CD4-positive, alpha-beta T cell (primary cell): Measurements from ENCODE around the gene PLXNA2. TPM values are rescaled to one million over a fixed set of nuclear protein-coding genes. Genes with fewer than 3 reads are reported as not detected.

Experiments
- ATAC-seq: fragments of 200-7000 bp; cut with Tn5 transposase; one replicate; pipeline ENCODE4 v1.10.0; 2022; ENCODE audit warnings: mild to moderate bottlenecking; ENCODE audit not compliant: poor library complexity
- CTCF ChIA-PET: fragments of 350-600 bp; sonication (Branson Sonifier 250); formaldehyde crosslinking; loops from one replicate; lab custom pipeline; 2021; ENCODE audit warnings: antibody characterized with exemption, inconsistent platforms; lab: Charles Lee
- POLR2A ChIA-PET: fragments of 350-600 bp; sonication (Branson Sonifier 250); formaldehyde crosslinking; loops from one replicate; lab custom pipeline; 2021; ENCODE audit warnings: antibody characterized with exemption, inconsistent platforms; lab: Charles Lee
- DNase-seq, 14 experiments: peaks; one replicate each; pipeline ENCODE4 v3.0.0-alpha.2; 2013 to 2020; ENCODE audit warnings: mixed read lengths in 2 of 14
- H3K27ac ChIP-seq, 2 donors: one replicate each; pipeline versions ENCODE4 v1.5.1 to v1.7.0; 2013; ENCODE audit warnings: low read length in 2 of 2, low read depth in 1 of 2, mild to moderate bottlenecking in 1 of 2
- H3K27me3 ChIP-seq, 2 experiments: 1 replicate in 1 of 2; 2 replicates in 1 of 2; pipeline versions ENCODE4 v1.6.1 to v1.7.0; 2013; ENCODE audit warnings: low read length in 2 of 2, control low read depth in 1 of 2, mild to moderate bottlenecking in 1 of 2, moderate library complexity in 1 of 2; ENCODE audit not compliant: insufficient read depth in 2 of 2, control insufficient read depth in 1 of 2
- H3K36me3 ChIP-seq: one replicate; pipeline ENCODE4 v1.6.1; 2013; ENCODE audit warnings: low read length, control low read depth; ENCODE audit not compliant: insufficient read depth
- H3K4me1 ChIP-seq: one replicate; pipeline ENCODE4 v1.6.1; 2013; ENCODE audit warnings: low read length, control low read depth; ENCODE audit not compliant: insufficient read depth
- H3K4me3 ChIP-seq: one replicate; pipeline ENCODE4 v1.5.1; 2013; ENCODE audit warnings: mild to moderate bottlenecking, low read length, moderate library complexity
- H3K9me3 ChIP-seq, 2 experiments: 1 replicate in 1 of 2; 2 replicates in 1 of 2; pipeline versions ENCODE4 v1.6.1 to v1.7.0; 2013; ENCODE audit warnings: low read length in 2 of 2, mild to moderate bottlenecking in 2 of 2, control low read depth in 1 of 2, moderate library complexity in 1 of 2; ENCODE audit not compliant: control insufficient read depth in 1 of 2, insufficient read depth in 1 of 2
- H3K27ac Mint-ChIP-seq: one replicate; pipeline ENCODE4 v1.8.0; 2020; ENCODE audit warnings: mixed read lengths
- H3K27me3 Mint-ChIP-seq: one replicate; pipeline ENCODE4 v1.8.0; 2021; ENCODE audit warnings: mixed read lengths
- H3K36me3 Mint-ChIP-seq: one replicate; pipeline ENCODE4 v1.8.0; 2021; ENCODE audit warnings: low read depth, mixed read lengths
- H3K4me1 Mint-ChIP-seq: one replicate; pipeline ENCODE4 v1.8.0; 2021; ENCODE audit warnings: low read depth, mixed read lengths
- H3K4me3 Mint-ChIP-seq: one replicate; pipeline ENCODE4 v1.8.0; 2020; ENCODE audit warnings: mild to moderate bottlenecking, mixed read lengths
- H3K9me3 Mint-ChIP-seq: one replicate; pipeline ENCODE4 v1.8.0; 2020; ENCODE audit warnings: mixed read lengths
- CTCF ChIP-seq: fragments of 200-600 bp; IDR thresholded peaks from one replicate; pipeline ENCODE4 v1.8.0; 2022; ENCODE audit warnings: antibody characterized with exemption, mild to moderate bottlenecking
- intact Hi-C, 2 experiments: fragments of 100-400 bp; cut with DNase I in 1 of 2; cut with micrococcal nuclease in 1 of 2; formaldehyde crosslinking; loops; one replicate each; pipeline versions ENCODE4 v1.15.1 to v1.9.0; 2023 to 2025; cut with DNase I, micrococcal nuclease
- total RNA-seq, 174 experiments: library from RNA in 2 of 174; stranded (reverse) in 2 of 174; gene quantifications; one replicate each; pipeline ENCODE4 v1.2.3 and lab custom pipeline; 2021 to 2026

PLXNA2 gene
- total RNA-seq, 2 experiments from 2014 or later, result 0.75 to 0.77 TPM

- Mint-ChIP-seq H3K4me3 (no peak overlapping the region), H3K4me1 (no peaks in the 10 kb centered on the region), H3K9me3 (no peaks in the 10 kb centered on the region), H3K27me3 (no peaks in the 10 kb centered on the region), H3K36me3 (no peaks in the 10 kb centered on the region), H3K27ac (no peak overlapping the region)
- intact Hi-C loops, result no loop called here
- Histone ChIP-seq H3K36me3 (no peaks in the 10 kb centered on the region), H3K4me1 (no peaks in the 10 kb centered on the region), H3K4me3 (no peak overlapping the region), H3K27me3 (peaks cover 0 to 3% of the 10 kb centered on the region in 2 experiments), H3K27ac (no peak overlapping the region), H3K9me3 (no peaks in the 10 kb centered on the region)
- no peak for TF ChIP-seq CTCF
- DNase-seq (no peak), ATAC-seq (no peak)
- ChIA-PET CTCF (no interaction called here), POLR2A (interaction anchor here (1.0 kb wide), 1 partner anchor 62 kb away, joined by 5 read pairs; no protein-coding TSS in a partner anchor)
These were observed 131.2 kb downstream of the PLXNA2 start for GRCh38 chr1:208113011-208113410.

- H3K9me3 ChIP-seq, result no peaks in the 10 kb centered on the region
- H3K4me3 ChIP-seq, result no peak overlapping the region
- H3K36me3 Mint-ChIP-seq, result no peaks in the 10 kb centered on the region
- H3K27me3 ChIP-seq, result no peaks in the 10 kb centered on the region
- TF ChIP-seq CTCF, result no peak
- H3K4me3 Mint-ChIP-seq, result no peak overlapping the region
- H3K4me1 ChIP-seq, result no peaks in the 10 kb centered on the region
- ChIA-PET POLR2A (interaction anchor here (1.0 kb wide), 1 partner anchor 62 kb away, joined by 5 read pairs; no protein-coding TSS in a partner anchor), CTCF (no interaction called here)
- H3K27ac ChIP-seq, result no peak overlapping the region
- no peaks in the 10 kb centered on the region for H3K9me3 Mint-ChIP-seq
- DNase-seq (no peak), ATAC-seq (no peak)
- H3K27ac Mint-ChIP-seq, result no peak overlapping the region
- H3K36me3 ChIP-seq, result no peaks in the 10 kb centered on the region
- intact Hi-C loops, result no loop called here
- no peaks in the 10 kb centered on the region for H3K4me1 Mint-ChIP-seq
- H3K27me3 Mint-ChIP-seq, result no peaks in the 10 kb centered on the region
These were observed 131.8 kb downstream of the PLXNA2 start for GRCh38 chr1:208112401-208112800.

- Mint-ChIP-seq H3K4me3 (no peak overlapping the region), H3K9me3 (no peaks in the 10 kb centered on the region), H3K36me3 (no peaks in the 10 kb centered on the region), H3K27me3 (no peaks in the 10 kb centered on the region), H3K27ac (no peak overlapping the region), H3K4me1 (no peaks in the 10 kb centered on the region)
- ChIA-PET CTCF (no interaction called here), POLR2A (no interaction called here)
- intact Hi-C loops, result no loop called here
- ATAC-seq (no peak), DNase-seq (no peak)
- TF ChIP-seq CTCF, result no peak
- Histone ChIP-seq H3K36me3 (no peaks in the 10 kb centered on the region), H3K4me3 (no peak overlapping the region), H3K9me3 (no peaks in the 10 kb centered on the region), H3K27me3 (no peaks in the 10 kb centered on the region), H3K4me1 (no peaks in the 10 kb centered on the region), H3K27ac (no peak overlapping the region)
These were observed 132.5 kb downstream of the PLXNA2 start for GRCh38 chr1:208111646-208112190.
